OCI-M2 (cell line): ENCODE measurements around the gene HSPG2.
"Not testable (repeated sequence)": the region's sequence is repeated elsewhere in the genome, so short reads cannot be mapped to it uniquely, and the experiment has no call there.

Experiments
- DNase-seq: peaks from one replicate; lab custom pipeline; 2025; ENCODE audit not compliant: unreplicated experiment; lab: John Stamatoyannopoulos, UW

The HSPG2 gene

DNA sequence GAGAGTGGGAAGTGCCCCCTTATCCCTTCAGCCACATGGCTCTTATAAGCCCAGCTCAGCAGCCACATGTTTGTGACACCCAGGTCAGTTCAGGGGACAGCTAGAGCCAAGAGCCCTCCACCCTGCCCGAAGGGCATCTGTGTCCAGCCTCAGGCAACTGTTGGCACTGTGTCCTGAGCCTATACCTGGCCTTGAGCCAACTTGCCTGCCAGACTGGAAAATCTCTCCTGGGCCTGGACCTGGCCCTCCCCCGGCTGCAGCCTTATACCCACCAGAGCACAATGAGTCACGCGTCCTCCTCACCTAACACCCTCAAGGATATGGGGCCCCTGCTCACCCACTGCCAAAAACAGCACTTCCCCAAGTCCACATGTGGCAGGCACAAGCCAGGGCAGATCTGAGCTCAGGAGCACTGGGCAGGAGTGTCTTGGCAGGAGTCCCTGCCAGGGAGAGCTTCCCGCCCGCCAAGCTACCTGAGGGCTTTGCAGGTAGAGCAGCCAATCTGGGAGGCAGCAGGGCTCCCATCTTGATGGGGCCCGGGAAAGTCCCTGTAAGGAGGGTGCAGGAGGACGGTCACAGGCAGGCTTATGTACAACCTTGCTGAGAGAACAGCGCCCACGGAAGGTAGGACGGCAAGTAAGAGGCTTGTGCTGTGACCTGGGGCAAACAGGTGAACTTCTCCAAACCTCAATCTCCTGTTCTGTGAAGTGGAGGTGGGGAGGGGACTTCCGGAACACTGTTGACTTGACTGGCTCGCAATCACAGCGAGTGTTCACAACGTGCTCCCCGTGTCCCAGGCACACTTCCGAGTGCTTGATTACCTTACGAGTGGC, 19.8 kb upstream of the HSPG2 start:
- DNase-seq: no peak

DNA sequence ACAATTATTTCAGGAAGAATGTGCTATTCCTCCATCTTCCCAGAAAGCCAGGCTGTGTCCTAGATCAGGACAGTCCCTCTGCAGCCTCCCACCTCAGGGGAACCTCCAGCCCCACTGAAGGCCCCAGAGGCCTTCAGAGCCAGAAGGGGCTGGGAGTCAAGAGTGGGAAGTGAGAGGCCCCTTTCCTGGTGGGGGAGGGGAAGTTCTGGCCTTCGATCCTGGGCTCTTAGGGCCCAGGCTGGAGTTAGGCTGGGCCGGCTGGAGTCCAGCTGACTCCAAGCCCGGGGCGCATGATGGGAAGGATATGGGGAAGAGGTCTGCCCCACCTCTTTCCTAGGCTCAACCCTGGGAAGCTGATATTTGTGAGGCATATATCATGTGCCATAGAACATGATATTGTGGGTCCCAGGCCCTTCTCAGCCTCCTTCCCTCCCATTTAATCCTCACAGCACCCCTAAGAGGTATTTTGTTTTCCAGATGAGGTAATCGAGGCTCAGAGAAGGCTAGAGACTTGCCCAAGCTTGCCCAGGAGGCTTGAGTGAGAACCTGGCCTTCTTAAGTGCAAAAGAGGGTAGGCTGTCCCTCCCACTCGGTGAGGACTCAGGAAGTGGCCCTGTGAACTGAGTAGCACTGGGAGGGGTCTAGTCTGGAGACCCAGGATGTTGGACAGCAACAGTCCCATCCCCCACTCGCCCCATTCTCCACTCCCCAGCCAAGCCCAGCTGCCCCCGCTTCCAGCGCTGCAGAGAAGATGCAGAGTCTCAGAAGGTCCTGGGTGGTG, 18.6 kb upstream of the HSPG2 start:
- no peak for DNase-seq

DNA sequence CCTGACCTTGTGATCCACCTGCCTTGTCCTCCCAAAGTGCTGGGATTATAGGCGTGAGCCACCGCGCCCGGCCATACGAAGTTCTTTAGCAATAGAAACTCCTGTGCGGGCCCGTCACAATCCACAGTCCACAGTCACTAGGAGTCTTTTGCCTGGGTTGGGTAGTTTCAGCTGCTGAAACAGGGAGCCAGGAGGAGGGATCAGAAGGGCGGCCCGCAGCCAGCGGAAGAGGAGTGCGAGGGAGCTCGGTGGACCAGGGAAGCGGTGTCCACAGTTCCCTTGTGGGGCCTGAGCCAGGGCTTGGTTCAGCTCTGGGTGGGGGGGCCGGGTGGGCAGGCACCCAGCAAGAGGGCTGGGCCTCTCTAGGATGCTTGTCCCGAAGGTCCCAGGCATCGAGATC, 17.9 kb upstream of the HSPG2 start:
- DNase-seq: no peak

DNA sequence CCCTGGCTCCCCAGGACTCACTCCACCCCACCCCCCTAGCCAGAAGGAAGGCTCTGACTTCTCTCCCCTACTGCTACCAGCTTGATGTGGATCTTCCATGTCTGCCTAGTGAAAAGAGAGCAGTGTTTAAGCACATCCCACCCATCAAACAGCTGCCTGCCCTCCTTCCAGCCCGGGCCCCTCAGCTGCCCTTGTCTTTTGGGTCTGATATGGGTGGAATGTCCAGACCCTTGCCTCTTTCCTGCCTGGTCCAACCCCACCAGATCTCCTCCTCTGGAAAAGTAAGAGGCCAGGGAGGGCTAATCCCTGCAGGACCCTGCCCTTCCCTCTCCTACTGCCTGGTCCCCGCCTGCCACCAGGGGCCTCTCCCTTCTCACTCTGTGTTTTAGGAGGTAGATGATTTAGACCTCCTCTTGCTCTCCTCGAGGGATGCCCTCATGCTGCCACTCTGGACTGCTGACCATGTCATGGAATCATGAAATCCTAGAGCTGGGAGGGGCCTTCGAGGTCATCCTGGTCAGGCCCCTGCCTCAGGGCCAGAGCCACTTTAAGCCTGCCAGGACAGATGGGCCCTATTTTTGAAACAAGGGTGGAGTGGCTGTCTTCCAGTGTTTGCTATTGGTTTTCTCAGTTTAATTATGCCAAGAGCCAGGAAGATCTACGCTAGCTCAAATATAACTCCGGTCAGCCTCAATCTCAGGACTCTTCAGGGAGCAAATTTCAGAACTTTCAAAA, 15.8 kb upstream of the HSPG2 start:
- DNase-seq: no peak

DNA sequence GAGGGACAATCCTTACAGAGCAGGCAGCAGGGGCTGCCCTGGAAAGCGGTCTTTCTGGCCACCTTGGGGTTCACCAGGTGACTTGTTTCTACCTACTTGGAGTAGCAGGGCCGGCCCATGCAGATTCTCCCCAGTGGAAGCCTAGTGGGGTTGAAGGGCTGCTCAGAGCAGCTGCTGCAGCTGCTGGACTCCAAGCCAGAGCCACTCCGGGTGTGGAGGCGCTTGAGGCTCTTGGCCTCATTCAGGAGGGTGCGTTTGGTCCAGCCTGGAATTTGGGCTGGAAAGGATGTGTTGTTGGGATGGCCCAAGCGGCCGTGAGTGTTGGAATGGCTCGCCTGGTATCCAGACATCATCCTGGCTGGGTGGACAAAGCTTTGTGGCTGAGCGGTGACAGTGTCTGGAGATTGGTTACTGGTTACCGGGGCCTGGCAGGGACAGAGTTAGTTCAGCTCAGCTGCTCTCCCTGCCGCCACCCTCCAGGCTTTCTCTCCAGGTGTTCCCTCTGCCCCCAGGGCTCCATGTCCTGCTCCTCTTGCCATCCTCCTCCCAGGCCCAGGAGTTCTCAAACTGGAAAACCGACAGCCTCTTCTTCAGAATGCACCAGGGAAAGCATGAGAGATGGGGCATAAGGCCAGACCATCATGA, 14.2 kb upstream of the HSPG2 start:
- no peak for DNase-seq

DNA sequence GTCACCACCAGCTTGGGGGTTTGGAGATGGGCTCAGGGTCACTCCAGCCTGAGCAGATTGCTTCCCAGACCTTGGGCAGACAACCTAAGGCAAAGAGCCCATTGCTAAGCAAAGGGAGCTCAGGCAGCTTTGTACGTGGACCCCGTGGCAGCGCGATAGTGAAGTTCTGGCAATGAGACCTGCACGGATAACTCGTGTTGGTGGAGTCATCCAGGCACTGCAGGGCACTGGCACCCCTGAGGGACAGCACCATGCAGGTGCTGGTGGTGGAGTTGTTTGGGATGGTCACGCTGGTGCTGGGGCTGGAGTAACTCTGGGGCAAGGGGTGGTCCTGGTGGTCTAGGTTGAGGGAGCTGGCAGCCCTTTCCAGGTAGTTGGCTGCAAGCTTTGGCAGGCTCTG, 13.6 kb upstream of the HSPG2 start:
- no peak for DNase-seq

DNA sequence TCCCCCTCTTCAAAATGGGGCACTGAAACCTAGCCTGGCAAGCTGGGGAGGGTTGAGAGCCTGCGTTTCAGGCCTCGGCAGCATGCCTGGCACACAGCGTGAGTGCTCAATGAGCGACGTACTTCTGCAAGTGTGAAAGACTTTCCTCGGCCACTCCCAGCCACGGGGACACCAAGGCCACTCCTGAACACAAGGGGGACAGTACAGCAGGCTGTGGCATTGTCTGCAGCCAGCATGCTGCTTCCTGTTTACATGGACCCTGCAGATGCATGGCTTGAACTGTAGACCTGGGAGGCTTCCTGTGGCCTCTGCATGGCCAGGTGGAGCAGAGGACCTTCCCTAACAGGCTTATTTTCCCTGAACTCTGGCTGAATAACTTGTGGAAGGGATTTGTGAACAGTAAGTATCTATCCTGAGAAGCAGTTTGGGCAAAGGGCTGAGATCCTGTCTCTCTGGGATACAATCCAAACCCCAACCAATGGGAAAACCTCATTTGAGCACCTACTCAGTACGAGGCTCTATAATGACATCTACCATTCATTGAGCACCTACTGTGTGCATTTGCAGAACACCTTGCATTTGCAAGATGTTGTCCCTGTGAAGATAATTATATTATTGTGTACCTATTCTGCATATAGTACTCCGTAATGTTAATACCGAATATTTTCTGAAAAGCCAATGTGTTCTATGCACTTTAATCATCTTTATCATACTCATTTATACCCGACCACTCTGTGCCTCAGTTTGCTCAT, 9.9 kb upstream of the HSPG2 start:
- DNase-seq: no peak

DNA sequence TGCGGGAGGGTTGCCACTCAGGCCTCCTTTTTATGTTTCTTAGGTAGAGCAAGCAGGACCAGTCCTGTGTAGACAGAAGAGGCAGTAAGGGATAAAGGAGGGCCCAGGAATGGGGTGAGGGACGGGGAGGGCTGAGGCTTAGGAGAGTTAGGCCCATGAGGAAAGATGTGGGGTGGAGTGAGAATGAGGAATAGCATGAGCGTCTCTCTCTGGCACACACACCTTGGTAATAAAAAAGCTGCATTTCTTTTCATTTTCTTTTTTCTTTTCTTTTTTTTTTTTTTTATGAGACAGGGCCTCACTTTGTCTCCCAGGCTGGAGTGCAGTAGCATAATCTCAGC, 7.6 kb upstream of the HSPG2 start:
- DNase-seq: no peak

DNA sequence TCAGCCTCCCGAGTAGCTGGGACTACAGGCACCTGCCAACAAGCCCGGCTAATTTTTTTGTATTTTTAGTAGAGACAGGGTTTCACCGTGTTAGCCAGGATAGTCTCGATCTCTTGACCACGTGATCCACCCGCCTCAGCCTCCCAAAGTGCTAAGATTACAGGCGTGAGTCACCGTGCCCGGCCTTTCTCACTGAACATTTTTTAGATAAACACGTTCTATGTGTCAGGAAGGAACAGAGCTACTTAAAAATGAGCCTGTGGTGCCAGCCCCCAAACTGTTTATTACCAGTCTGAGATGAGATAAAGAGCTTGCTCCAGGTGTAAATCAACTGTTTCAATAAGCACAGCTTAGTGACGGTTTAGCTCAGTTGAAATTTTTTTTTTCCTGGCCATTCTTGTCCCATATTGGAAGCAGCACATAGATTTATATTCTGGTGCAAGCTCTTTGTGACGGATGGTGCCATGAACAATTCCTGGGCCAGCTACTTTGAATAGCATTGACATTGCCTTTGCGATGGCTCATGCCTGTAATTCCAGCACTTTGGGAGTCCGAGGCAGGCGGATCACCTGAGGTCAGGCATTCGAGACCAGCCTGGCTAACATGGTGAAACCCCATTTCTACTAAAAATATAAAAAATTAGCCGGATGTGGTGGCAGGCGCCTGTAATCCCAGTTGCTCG, 6.0 kb upstream of the HSPG2 start:
- DNase-seq: not testable (repeated sequence)

DNA sequence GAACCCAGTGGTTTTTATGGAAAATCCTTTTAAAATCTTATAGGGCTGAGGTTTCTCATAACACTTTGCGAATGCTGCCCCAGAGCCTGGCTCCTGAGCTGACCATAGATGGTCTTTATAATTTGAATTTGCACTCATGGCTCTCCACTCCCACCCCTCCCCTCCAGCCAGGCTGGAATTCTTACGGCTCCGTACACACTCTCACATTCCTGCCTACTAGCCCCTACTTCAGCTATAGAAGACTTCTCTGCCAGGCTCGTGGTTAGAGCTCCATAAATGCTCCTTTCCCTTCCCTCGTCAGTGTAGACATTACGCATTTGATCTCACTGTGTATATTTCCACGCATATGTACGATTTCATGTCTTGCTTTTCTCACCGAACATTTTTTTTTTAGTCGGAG, 5.4 kb upstream of the HSPG2 start:
- DNase-seq: no peak

DNA sequence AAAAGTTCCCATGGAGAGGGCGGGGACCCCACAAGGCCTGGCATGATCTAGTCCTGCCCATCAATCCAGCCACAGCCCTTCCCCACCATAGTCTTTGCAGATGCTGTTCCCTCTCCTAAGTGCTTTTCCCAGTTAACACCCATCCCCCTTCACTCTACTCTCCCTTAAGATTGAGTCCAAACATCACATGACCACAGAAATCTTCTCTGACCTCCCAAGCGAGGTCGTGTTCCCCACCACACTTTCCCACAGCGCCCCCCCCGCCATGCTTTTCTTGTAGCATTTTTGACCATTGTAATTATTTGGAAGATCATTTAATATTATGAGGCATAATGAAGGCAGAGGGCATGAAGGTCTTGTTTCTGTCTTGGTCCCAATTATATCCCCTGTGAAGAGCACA, 4.3 kb upstream of the HSPG2 start:
- no peak for DNase-seq

DNA sequence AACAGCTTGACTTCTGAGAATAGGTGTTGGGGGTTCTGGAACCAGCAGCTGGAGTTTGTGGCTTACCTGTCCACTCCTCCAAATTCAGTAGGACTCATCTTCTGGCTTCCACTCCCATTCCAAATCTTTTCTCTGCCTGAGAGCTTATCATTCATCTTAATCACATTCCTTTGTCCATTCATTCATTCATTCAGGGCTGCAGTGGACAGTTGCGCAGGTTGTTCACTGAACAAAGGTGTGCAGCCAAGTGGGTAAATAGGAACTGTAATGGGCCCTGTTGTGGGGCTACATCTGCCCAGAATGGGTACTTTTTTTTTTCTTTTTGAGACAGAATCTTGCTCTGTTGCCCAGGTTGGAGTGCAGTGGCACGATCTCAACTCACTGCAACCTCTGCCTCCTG, 3.4 kb upstream of the HSPG2 start:
- DNase-seq: no peak

DNA sequence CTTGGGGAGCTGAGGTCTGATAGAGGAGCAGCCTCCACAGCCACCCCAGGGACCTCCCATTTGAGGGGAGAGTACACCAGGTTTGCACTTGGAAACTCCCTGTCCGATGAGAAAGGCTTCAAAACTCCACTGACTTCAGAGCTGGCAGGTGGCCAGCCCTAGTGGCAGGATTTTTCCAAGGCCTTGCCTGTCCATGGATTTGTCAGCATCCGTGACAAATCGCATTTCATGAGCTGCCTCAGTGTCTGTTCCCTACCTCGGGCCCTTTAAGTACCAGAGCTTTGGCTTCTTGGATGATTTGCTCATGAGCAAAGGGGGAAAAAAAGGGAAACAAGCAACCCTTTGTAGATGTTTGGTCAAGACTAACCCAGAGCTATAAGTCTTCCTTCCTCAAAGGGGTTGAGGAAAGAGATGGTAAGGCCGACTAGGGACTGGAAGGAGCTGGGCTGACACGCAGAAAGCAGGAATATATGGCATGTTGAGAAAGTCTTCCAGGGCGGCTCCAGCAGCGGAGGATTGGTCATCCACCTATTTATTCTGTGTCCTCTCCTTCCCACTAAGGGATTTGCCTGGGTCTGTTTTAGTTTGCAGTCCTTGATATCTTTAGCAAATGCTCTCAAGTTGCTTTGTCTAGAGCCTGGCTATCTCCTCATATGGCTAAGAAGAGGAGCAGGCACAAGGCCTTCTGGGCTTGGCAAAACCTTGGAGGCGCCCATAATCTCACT, 2.7 kb upstream of the HSPG2 start:
- no peak for DNase-seq

DNA sequence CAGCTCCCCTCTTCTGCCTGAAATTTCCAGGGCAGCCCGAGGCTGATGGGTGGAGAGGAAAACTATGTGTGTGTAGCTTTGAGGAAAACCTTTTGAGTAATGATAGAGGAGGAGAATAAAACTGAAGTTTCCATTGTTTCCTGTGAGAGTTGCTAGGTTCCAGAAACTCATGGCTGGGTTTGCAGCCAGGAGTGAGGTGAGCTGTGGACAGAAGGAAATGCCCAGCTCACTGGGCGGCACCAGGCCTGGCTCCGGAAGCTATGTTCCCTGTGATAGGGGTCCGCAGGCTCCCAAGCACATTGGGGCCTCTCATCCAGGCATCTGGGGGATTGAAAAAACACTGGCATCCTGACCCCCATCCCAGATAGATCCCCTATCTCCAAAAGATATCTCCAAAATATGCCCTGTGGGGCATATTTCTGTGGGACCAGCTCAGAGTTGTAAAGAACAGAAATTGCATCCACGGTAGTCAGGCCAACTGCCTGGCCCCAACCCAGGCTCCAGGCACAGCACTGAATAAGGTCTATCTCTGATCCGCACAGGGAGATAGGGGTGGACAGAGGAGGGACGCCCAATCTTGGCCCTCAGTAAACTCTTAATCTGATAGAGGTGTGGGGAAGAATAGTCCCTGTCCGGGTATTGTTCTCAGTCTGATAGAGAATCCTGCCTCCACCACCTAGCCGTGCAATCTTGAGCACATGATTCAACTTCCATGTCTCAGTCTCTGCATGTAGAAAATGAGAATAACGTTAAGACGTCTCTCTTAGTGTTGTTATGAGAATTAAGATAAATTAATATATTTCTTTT, 1.8 kb upstream of the HSPG2 start:
- DNase-seq: no peak

DNA sequence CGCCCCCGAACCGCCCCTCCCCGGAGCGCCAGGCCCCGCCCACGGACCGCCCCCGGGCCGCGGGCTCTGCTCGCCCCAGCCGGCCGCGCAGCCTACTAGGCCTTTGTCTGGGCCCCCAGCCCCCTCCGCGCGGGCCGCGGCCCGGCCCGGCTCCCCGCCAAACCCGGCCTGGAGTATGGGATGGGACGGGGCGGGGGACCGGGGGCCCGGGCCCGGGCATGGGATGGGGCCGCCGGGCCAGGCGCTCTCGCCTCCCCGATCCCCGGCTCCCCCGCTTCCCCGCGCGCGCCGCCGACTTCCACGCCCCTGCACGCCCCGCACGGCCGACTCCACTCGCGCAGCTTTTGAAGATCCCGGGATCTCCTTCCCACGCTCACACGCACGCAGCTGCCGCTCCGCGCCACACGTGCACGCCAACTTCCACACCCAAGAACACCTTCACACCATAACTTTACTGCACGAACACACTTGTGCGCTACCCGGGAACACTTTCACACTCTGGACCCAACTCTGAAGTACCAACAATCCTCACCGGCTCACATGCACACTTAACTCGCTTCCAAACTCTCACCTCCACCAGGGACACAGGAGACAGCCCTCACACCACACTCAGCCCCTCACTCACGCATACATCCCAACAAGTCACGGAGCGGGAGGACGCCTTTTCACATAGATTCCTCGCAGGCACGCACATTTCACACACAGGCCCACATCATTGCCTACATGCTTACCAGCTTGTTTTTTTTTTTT, 437 bp upstream of the HSPG2 start:
- DNase-seq: no peak

DNA sequence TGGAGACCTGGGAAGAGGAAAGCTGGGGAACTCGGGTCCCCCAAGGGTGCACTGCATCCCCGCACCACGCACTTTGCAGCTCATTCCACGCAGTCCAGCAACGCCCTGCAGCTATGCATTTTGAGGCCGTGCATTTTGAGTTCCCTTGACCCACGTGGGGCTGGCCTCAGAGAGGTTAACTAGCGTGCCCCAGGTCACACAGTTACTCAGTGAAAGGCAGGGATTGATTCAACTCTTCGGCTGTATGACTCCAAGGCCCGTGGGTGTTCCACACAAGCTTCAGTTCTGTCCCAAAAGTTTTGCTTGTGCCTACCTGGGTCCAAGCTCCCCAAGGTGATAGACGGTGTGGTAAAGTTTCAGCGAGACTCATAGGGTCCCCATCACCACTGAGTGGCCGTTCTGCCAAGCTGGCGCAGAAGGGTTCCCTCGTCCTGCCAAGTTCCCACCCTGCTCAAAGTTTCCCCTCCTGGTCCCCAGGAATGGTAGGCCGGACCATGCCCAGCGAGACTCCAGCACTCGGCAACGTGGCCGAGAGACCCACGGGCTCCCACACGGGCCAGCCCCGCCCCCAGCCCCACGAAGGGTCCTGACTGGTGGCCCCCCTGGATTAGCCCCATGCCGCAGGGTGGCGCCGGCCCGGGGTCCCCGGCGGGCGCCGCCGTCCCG, 611 bp downstream of the HSPG2 start:
- no peak for DNase-seq

DNA sequence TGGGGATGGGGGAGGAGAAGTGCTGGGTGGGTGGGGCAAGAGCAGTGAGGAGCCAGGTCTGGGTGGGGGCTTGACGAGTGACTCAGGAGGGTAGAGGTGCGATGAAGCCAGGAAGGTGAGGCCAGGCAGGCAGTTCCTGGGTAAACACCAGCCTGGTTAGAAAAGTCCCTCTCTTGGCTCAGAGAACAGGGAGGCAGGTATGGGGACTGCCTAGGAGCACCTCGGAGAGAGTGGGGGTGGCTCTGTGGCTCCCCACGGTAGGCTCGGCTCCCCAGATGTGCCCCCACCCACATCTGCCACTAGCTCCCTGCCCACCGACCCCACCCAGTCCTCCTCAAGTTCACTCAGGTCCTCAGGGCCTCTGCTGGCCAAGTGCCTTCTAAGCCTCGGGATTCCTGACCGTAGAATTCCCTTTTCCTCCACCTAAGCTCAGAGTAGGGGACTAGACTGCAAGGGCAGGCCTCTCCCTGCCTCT, 1.2 kb downstream of the HSPG2 start:
- DNase-seq: no peak
